ENCODE measurements around the gene CD248. TPM values are rescaled to one million over a fixed set of nuclear protein-coding genes. Genes with fewer than 3 reads are reported as not detected.
A peak's percentile ranks its signal among the peaks of the same experiment; 100 is the strongest.

CD248 gene
- total RNA-seq, 5 donors from 2014 or later (not counting 1 experiment from before 2014, with no cell fraction given), result 2.5 to 14.7 (median 8.7) TPM

GRCh38 chr11:66268244-66268951, 48.4 kb downstream of the CD248 start, which contains the start of gene RAB1B:
Gene RAB1B (plus strand): TSS chr11:66268639. CDS start chr11:66268680, 41 bp downstream.
- Histone ChIP-seq H3K27ac (ENCODE audit: low read length) (peak within 1 kb of the TSS; percentile 92), H3K36me3 (ENCODE audit: control insufficient read depth in 2 of 2, extremely low read depth in 1 of 2, insufficient read depth in 1 of 2, low read length in 1 of 2) (peaks cover 25 to 45% of the 10 kb centered on the region in 2 donors), H3K4me3 (ENCODE audit: control insufficient read depth in 1 of 2, extremely low read depth in 1 of 2, low read length in 1 of 2) (peak within 1 kb of the TSS; percentile 89 to 94), H3K27me3 (replicated peaks in 1 of 2; ENCODE audit: control insufficient read depth in 2 of 2, extremely low read depth in 1 of 2, insufficient read depth in 2 of 2, low read length in 1 of 2) (no peaks in the 10 kb centered on the region), H3K9me3 (no peaks in the 10 kb centered on the region), H3K4me1 (ENCODE audit: control insufficient read depth in 1 of 2, extremely low read depth in 1 of 2, insufficient read depth in 2 of 2, low read length in 2 of 2) (peaks cover 6 to 61% of the 10 kb centered on the region in 2 experiments)
- Mint-ChIP-seq H3K4me3 (peak within 1 kb of the TSS; percentile 86 to 94 (median 90)), H3K36me3 (peaks cover 25% of the 10 kb centered on the region), H3K4me1 (peaks cover 41 to 50% (median 46%) of the 10 kb centered on the region in 3 donors), H3K27ac (peak within 1 kb of the TSS; percentile 88 to 91), H3K9me3 (no peaks in the 10 kb centered on the region), H3K27me3 (no peaks in the 10 kb centered on the region)
- POLR2A ChIA-PET, result interaction anchor here in 1 of 2 donors (0.5 to 1.1 kb wide), 5 partner anchors 21 to 1159 kb away, joined by 3 to 6 read pairs (median 4); partner anchors contain the start of genes MALAT1, TMEM151A and YIF1A
- under 1% methylated on average over 49 of the region's 64 CpGs for WGBS (ENCODE audit: insufficient coverage)
- DNase-seq (peak; percentile 98 to 100 (median 99)), ATAC-seq (replicated peaks in 1 of 4) (peak; percentile 82 to 85 (median 84))
- CTCF ChIA-PET, result interaction anchor here in 1 of 2 donors (0.5 to 1.7 kb wide), 6 partner anchors 13 to 409 kb away, joined by 3 to 5 read pairs (median 4); partner anchors contain the start of genes MUS81 and YIF1A

- ATAC-seq (replicated peaks in 1 of 4) (peak; percentile 56 to 66 (median 64)), DNase-seq (peak; percentile 67 to 91 (median 81))
- Mint-ChIP-seq H3K4me3 (peak overlapping the region; percentile 86 to 94 (median 90)), H3K27me3 (no peaks in the 10 kb centered on the region), H3K9me3 (no peaks in the 10 kb centered on the region), H3K27ac (peak overlapping the region; percentile 88 to 91), H3K4me1 (peaks cover 38 to 43% (median 40%) of the 10 kb centered on the region in 3 donors), H3K36me3 (peaks cover 21% of the 10 kb centered on the region)
- peak overlapping the region; percentile 89 to 94 for H3K4me3 ChIP-seq (ENCODE audit: control insufficient read depth in 1 of 2, extremely low read depth in 1 of 2, low read length in 1 of 2)
- ChIA-PET CTCF (interaction anchor here in 1 of 2 donors (0.5 to 1.7 kb wide), 6 partner anchors 14 to 408 kb away, joined by 3 to 5 read pairs (median 4); partner anchors contain the start of genes MUS81 and YIF1A), POLR2A (interaction anchor here in 1 of 2 donors (0.6 to 1.1 kb wide), 3 partner anchors 21 to 769 kb away, joined by 3 to 5 read pairs (median 4); partner anchors contain the start of genes MALAT1, TMEM151A and YIF1A)
- H3K9me3 ChIP-seq, result no peaks in the 10 kb centered on the region
- H3K36me3 ChIP-seq (ENCODE audit: control insufficient read depth in 2 of 2, extremely low read depth in 1 of 2, insufficient read depth in 1 of 2, low read length in 1 of 2), result peaks cover 23 to 45% of the 10 kb centered on the region in 2 donors
- H3K27me3 ChIP-seq (replicated peaks in 1 of 2; ENCODE audit: control insufficient read depth in 2 of 2, extremely low read depth in 1 of 2, insufficient read depth in 2 of 2, low read length in 1 of 2), result no peaks in the 10 kb centered on the region
- H3K4me1 ChIP-seq (ENCODE audit: control insufficient read depth in 1 of 2, extremely low read depth in 1 of 2, insufficient read depth in 2 of 2, low read length in 2 of 2), result peaks cover 6 to 53% of the 10 kb centered on the region in 2 experiments
- WGBS (ENCODE audit: insufficient coverage), result 0% methylated on average over 37 of the region's 61 CpGs
- H3K27ac ChIP-seq (ENCODE audit: low read length), result peak overlapping the region; percentile 92
Measured at GRCh38 chr11:66267379-66268243, 49.2 kb downstream of the CD248 start.

- Mint-ChIP-seq H3K36me3 (peaks cover 15% of the 10 kb centered on the region), H3K9me3 (no peaks in the 10 kb centered on the region), H3K4me1 (peaks cover 33 to 37% (median 37%) of the 10 kb centered on the region in 3 donors), H3K27ac (peak overlapping the region; percentile 72 to 82), H3K4me3 (peak overlapping the region; percentile 86 to 94 (median 90)), H3K27me3 (no peaks in the 10 kb centered on the region)
- no peak for ATAC-seq (replicated peaks in 1 of 4)
- H3K9me3 ChIP-seq, result no peaks in the 10 kb centered on the region
- peak overlapping the region; percentile 36 to 89 for H3K4me3 ChIP-seq (ENCODE audit: control insufficient read depth in 1 of 2, extremely low read depth in 1 of 2, low read length in 1 of 2)
- 94% methylated on average over 3 of the region's 13 CpGs for WGBS (ENCODE audit: insufficient coverage)
- DNase-seq, result no peak
- peaks cover 6 to 47% of the 10 kb centered on the region in 2 experiments for H3K4me1 ChIP-seq (ENCODE audit: control insufficient read depth in 1 of 2, extremely low read depth in 1 of 2, insufficient read depth in 2 of 2, low read length in 2 of 2)
- POLR2A ChIA-PET, result no interaction called here
- CTCF ChIA-PET, result interaction anchor here in 1 of 2 donors (1.1 to 1.7 kb wide), 4 partner anchors 14 to 407 kb away, joined by 3 to 5 read pairs (median 4); partner anchors contain the start of gene MUS81
- peaks cover 21 to 46% of the 10 kb centered on the region in 2 donors for H3K36me3 ChIP-seq (ENCODE audit: control insufficient read depth in 2 of 2, extremely low read depth in 1 of 2, insufficient read depth in 1 of 2, low read length in 1 of 2)
- H3K27ac ChIP-seq (ENCODE audit: low read length), result peak overlapping the region; percentile 64
- no peaks in the 10 kb centered on the region for H3K27me3 ChIP-seq (replicated peaks in 1 of 2; ENCODE audit: control insufficient read depth in 2 of 2, extremely low read depth in 1 of 2, insufficient read depth in 2 of 2, low read length in 1 of 2)
Measured at GRCh38 chr11:66267039-66267378, 49.8 kb downstream of the CD248 start.

GRCh38 chr11:66266378-66267038, 50.3 kb downstream of the CD248 start:
- H3K36me3 Mint-ChIP-seq, result peaks cover 10% of the 10 kb centered on the region
- H3K27ac Mint-ChIP-seq, result peak overlapping the region in 1 of 2 donors; percentile 82
- no peaks in the 10 kb centered on the region for H3K27me3 ChIP-seq (replicated peaks in 1 of 2; ENCODE audit: control insufficient read depth in 2 of 2, extremely low read depth in 1 of 2, insufficient read depth in 2 of 2, low read length in 1 of 2)
- peaks cover 6 to 42% of the 10 kb centered on the region in 2 experiments for H3K4me1 ChIP-seq (ENCODE audit: control insufficient read depth in 1 of 2, extremely low read depth in 1 of 2, insufficient read depth in 2 of 2, low read length in 2 of 2)
- H3K27me3 Mint-ChIP-seq, result no peaks in the 10 kb centered on the region
- no peaks in the 10 kb centered on the region for H3K9me3 ChIP-seq
- no peak for DNase-seq
- 96% methylated on average over 19 of the region's 20 CpGs for WGBS (ENCODE audit: insufficient coverage)
- peaks cover 32 to 33% (median 32%) of the 10 kb centered on the region in 3 donors for H3K4me1 Mint-ChIP-seq
- no peaks in the 10 kb centered on the region for H3K9me3 Mint-ChIP-seq
- ChIA-PET CTCF (interaction anchor here in 1 of 2 donors (1.1 kb wide), 1 partner anchor 23 kb away, joined by 3 read pairs; the partner anchor contains the start of gene YIF1A), POLR2A (interaction anchor here in 1 of 2 donors (0.6 kb wide), 1 partner anchor 45 kb away, joined by 3 read pairs; no protein-coding TSS in a partner anchor)
- ATAC-seq (replicated peaks in 1 of 4), result no peak
- peak overlapping the region in 2 of 3 donors; percentile 86 to 94 for H3K4me3 Mint-ChIP-seq
- H3K4me3 ChIP-seq (ENCODE audit: control insufficient read depth in 1 of 2, extremely low read depth in 1 of 2, low read length in 1 of 2), result no peak overlapping the region
- H3K36me3 ChIP-seq (ENCODE audit: control insufficient read depth in 2 of 2, extremely low read depth in 1 of 2, insufficient read depth in 1 of 2, low read length in 1 of 2), result peaks cover 16 to 46% of the 10 kb centered on the region in 2 donors
- peak overlapping the region; percentile 64 for H3K27ac ChIP-seq (ENCODE audit: low read length)

- Mint-ChIP-seq H3K36me3 (peaks cover 7% of the 10 kb centered on the region), H3K4me3 (no peak overlapping the region), H3K4me1 (peaks cover 29 to 32% (median 30%) of the 10 kb centered on the region in 3 donors), H3K9me3 (no peaks in the 10 kb centered on the region), H3K27ac (no peak overlapping the region), H3K27me3 (no peaks in the 10 kb centered on the region)
- Histone ChIP-seq H3K4me1 (ENCODE audit: control insufficient read depth in 1 of 2, extremely low read depth in 1 of 2, insufficient read depth in 2 of 2, low read length in 2 of 2) (peaks cover 6 to 36% of the 10 kb centered on the region in 2 experiments), H3K9me3 (no peaks in the 10 kb centered on the region), H3K27ac (ENCODE audit: low read length) (no peak overlapping the region), H3K36me3 (ENCODE audit: control insufficient read depth in 2 of 2, extremely low read depth in 1 of 2, insufficient read depth in 1 of 2, low read length in 1 of 2) (peaks cover 14 to 51% of the 10 kb centered on the region in 2 donors), H3K27me3 (replicated peaks in 1 of 2; ENCODE audit: control insufficient read depth in 2 of 2, extremely low read depth in 1 of 2, insufficient read depth in 2 of 2, low read length in 1 of 2) (no peaks in the 10 kb centered on the region), H3K4me3 (ENCODE audit: control insufficient read depth in 1 of 2, extremely low read depth in 1 of 2, low read length in 1 of 2) (no peak overlapping the region)
- POLR2A ChIA-PET, result interaction anchor here in 1 of 2 donors (0.6 kb wide), 1 partner anchor 46 kb away, joined by 3 read pairs; no protein-coding TSS in a partner anchor
- 97% methylated on average over 20 of the region's 26 CpGs for WGBS (ENCODE audit: insufficient coverage)
- ATAC-seq (replicated peaks in 1 of 4), result no peak
- no peak for DNase-seq
- CTCF ChIA-PET, result interaction anchor here in 1 of 2 donors (1.1 kb wide), 1 partner anchor 23 kb away, joined by 3 read pairs; the partner anchor contains the start of gene YIF1A
Measured at GRCh38 chr11:66265531-66266377, 51.1 kb downstream of the CD248 start.

All from T-cell (primary cell).